Endothelial cell of umbilical vein (primary cell): ENCODE data around the gene STAT2. TPM values are rescaled to one million over a fixed set of nuclear protein-coding genes. Genes with fewer than 3 reads are reported as not detected.

Experiments used
- BruUV-seq: library from RNA; stranded (reverse); fragments of 400-500 nt; replicated peaks from 2 replicates; lab custom pipeline; 2021; lab: Mats Ljungman, UMichigan
- CTCF ChIA-PET: fragments of 300-600, 350-600 bp; sonication (Branson Sonifier 250); formaldehyde crosslinking; loops from one replicate; lab custom pipeline; 2021; ENCODE audit warnings: antibody characterized with exemption, inconsistent platforms; lab: Charles Lee
- POLR2A ChIA-PET: fragments of 300-600, 350-600 bp; sonication (Branson Sonifier 250); formaldehyde crosslinking; loops from one replicate; lab custom pipeline; 2021; ENCODE audit warnings: antibody characterized with exemption, inconsistent platforms; lab: Charles Lee
- DNase-seq: peaks from one replicate; pipeline ENCODE4 v3.0.0-alpha.2; 2011; ENCODE audit warnings: low read depth, low spot score
- FAIRE-seq: peaks from 2 replicates; lab custom pipeline; 2011; peaks lifted over from hg19 to GRCh38; lab: Jason Lieb, UNC
- H2AFZ ChIP-seq: 2 replicates; pipeline ENCODE4 v1.6.0; 2012; ENCODE audit warnings: low read depth, low read length, control low read depth, inconsistent platforms
- H3K27ac ChIP-seq: 2 replicates; pipeline ENCODE4 v1.5.1; 2011; ENCODE audit warnings: low read depth, mild to moderate bottlenecking, control low read depth, low read length, moderate library complexity; ENCODE audit not compliant: insufficient read depth
- H3K27me3 ChIP-seq, 2 experiments: 2 replicates each; pipeline versions ENCODE4 v1.6.0 to v1.6.1; 2011; ENCODE audit warnings: low read length in 2 of 2, mixed read lengths in 1 of 2; ENCODE audit not compliant: control insufficient read depth in 2 of 2, insufficient read depth in 2 of 2
- H3K36me3 ChIP-seq, 2 experiments: 2 replicates in 1 of 2; 3 replicates in 1 of 2; pipeline ENCODE4 v1.5.1; 2011; ENCODE audit warnings: low read length in 2 of 2, mild to moderate bottlenecking in 1 of 2, moderate library complexity in 1 of 2; ENCODE audit not compliant: control insufficient read depth in 2 of 2, insufficient read depth in 2 of 2; ENCODE audit errors: extremely low read depth in 1 of 2
- H3K4me1 ChIP-seq: 3 replicates; pipeline ENCODE4 v1.5.1; 2011; ENCODE audit warnings: mild to moderate bottlenecking, low read length; ENCODE audit not compliant: control insufficient read depth, insufficient read depth; ENCODE audit errors: extremely low read depth
- H3K4me2 ChIP-seq: 2 replicates; pipeline ENCODE4 v1.6.1; 2011; ENCODE audit warnings: low read length, control low read depth, mixed read lengths; ENCODE audit not compliant: insufficient read depth
- H3K4me3 ChIP-seq, 3 experiments: fragments of 200-600 bp in 1 of 3; sonication (generic), shearing (Covaris generic) in 1 of 3; replicated peaks in 1 of 3; 2 replicates each; pipeline ENCODE4 v1.5.1; 2011 to 2016; ENCODE audit warnings: control low read depth in 3 of 3, low read length in 3 of 3, mild to moderate bottlenecking in 2 of 3, inconsistent platforms in 1 of 3, low read depth in 1 of 3, moderate library complexity in 1 of 3; ENCODE audit not compliant: insufficient read depth in 1 of 3
- H3K79me2 ChIP-seq: 2 replicates; pipeline ENCODE4 v1.6.0; 2012; ENCODE audit warnings: low read length, inconsistent platforms; ENCODE audit not compliant: control insufficient read depth, insufficient read depth
- H3K9ac ChIP-seq: replicated peaks from 2 replicates; pipeline ENCODE3; 2011; ENCODE audit warnings: low read length, control low read depth; ENCODE audit not compliant: insufficient read depth; ENCODE audit errors: extremely low read depth
- H3K9me1 ChIP-seq: replicated peaks from 3 replicates; pipeline ENCODE4 v1.6.0; 2011; ENCODE audit warnings: mild to moderate bottlenecking, low read length; ENCODE audit not compliant: control insufficient read depth, insufficient read depth; ENCODE audit errors: extremely low read depth
- H3K9me3 ChIP-seq: replicated peaks from 2 replicates; pipeline ENCODE4 v1.5.1; 2012; ENCODE audit warnings: low read length, inconsistent platforms; ENCODE audit not compliant: control insufficient read depth, insufficient read depth
- H4K20me1 ChIP-seq: replicated peaks from 2 replicates; pipeline ENCODE3; 2011; ENCODE audit warnings: mild to moderate bottlenecking, low read length; ENCODE audit not compliant: control insufficient read depth, insufficient read depth; ENCODE audit errors: extremely low read depth
- EZH2 ChIP-seq: IDR thresholded peaks from 2 replicates; pipeline ENCODE4 v1.6.1; 2012; ENCODE audit warnings: borderline replicate concordance, low read depth, mild to moderate bottlenecking, moderate library complexity, low read length, inconsistent platforms; ENCODE audit not compliant: severe bottlenecking
- FOS ChIP-seq: IDR thresholded peaks from 2 replicates; pipeline ENCODE4 v1.6.1; 2011; ENCODE audit warnings: mild to moderate bottlenecking, low read length, moderate library complexity, borderline replicate concordance; ENCODE audit not compliant: insufficient read depth
- GATA2 ChIP-seq: IDR thresholded peaks from 2 replicates; pipeline ENCODE4 v1.7.0; 2011; ENCODE audit warnings: low read depth, mild to moderate bottlenecking, moderate library complexity, mixed read lengths, low read length; ENCODE audit not compliant: insufficient read length, insufficient read depth
- JUN ChIP-seq: IDR thresholded peaks from 2 replicates; pipeline ENCODE4 v1.6.1; 2011; ENCODE audit warnings: borderline replicate concordance, low read depth; ENCODE audit not compliant: insufficient read length, insufficient read depth
- MYC ChIP-seq: IDR thresholded peaks from one replicate; pipeline ENCODE4 v1.6.1; 2011; ENCODE audit warnings: mild to moderate bottlenecking, low read depth, low read length
- POLR2A ChIP-seq: IDR thresholded peaks from 2 replicates; pipeline ENCODE4 v1.6.1; 2012; ENCODE audit warnings: low read depth, mild to moderate bottlenecking, control low read depth, low read length
- POLR2AphosphoS5 ChIP-seq: IDR thresholded peaks from 2 replicates; pipeline ENCODE4 v1.6.1; 2012; ENCODE audit warnings: low read depth, mild to moderate bottlenecking, control low read depth, low read length, moderate library complexity; ENCODE audit not compliant: insufficient read depth
- dilution Hi-C: fragments of 300-500 bp; cut with MboI; formaldehyde crosslinking; loops from one replicate; pipeline ENCODE4 v1.15.0; 2019; ENCODE audit warnings: low sequenced_read_pairs; ENCODE audit not compliant: extremely low pct_ligation_motif_present
- intact Hi-C: fragments of 100-400 bp; cut with micrococcal nuclease; formaldehyde crosslinking; loops from one replicate; pipeline ENCODE4 v1.10.0; 2022
- polyA plus RNA-seq, 4 experiments: library from polyadenylated mRNA; depleted of rRNA in 3 of 4; stranded (reverse) in 3 of 4; unstranded in 1 of 4; fragments of >200 nt; gene quantifications; 2 replicates each; pipeline versions ENCODE4 v1.2.1 to v1.2.3, GENCODE V29; 2011 to 2012; ENCODE audit warnings: missing spikeins in 1 of 4
- total RNA-seq: library from RNA; stranded (reverse); gene quantifications from 2 replicates; pipeline ENCODE4 v1.2.3, GENCODE V29; 2021
- TF ChIP-seq, protein P1 (sequence below), 2 donors: IDR thresholded peaks; 1 replicate in 1 of 2; 2 replicates in 1 of 2; pipeline ENCODE4 v1.5.1; 2011; ENCODE audit warnings: low read length in 2 of 2, mild to moderate bottlenecking in 2 of 2, moderate library complexity in 2 of 2, control low read depth in 1 of 2, inconsistent platforms in 1 of 2, low read depth in 1 of 2; ENCODE audit not compliant: insufficient read depth in 1 of 2; ENCODE audit errors: extremely low read depth in 1 of 2
- TF ChIP-seq, protein P2 (sequence below): IDR thresholded peaks from 2 replicates; pipeline ENCODE4 v1.6.1; 2011; ENCODE audit not compliant: insufficient read depth, insufficient read length

The STAT2 gene
- total and polyA plus RNA-seq, 2 donors (not counting 3 experiments of a cell fraction or from before 2014, with no cell fraction given), result 62.8 to 66.5 TPM

- peaks cover 0 to 7% of the 10 kb centered on the region in 2 experiments for H3K36me3 ChIP-seq
These were observed 63.6 kb downstream of the STAT2 start for GRCh38 chr12:56296295-56296694.

More at GRCh38 chr12:56296295-56296694, 63.6 kb downstream of the STAT2 start:
- Histone ChIP-seq H3K4me2 (no peak overlapping the region), H4K20me1 (peaks cover 2% of the 10 kb centered on the region), H2AFZ (no peak overlapping the region), H3K4me1 (peaks cover 26% of the 10 kb centered on the region), H3K27ac (no peak overlapping the region), H3K27me3 (no peaks in the 10 kb centered on the region), H3K9ac (no peak overlapping the region), H3K4me3 (no peak overlapping the region), H3K79me2 (peaks cover 78% of the 10 kb centered on the region), H3K9me1 (no peaks in the 10 kb centered on the region), H3K9me3 (no peaks in the 10 kb centered on the region)
- POLR2A ChIA-PET, result no interaction called here
- no peak for FAIRE-seq
- CTCF ChIA-PET, result interaction anchor here (1.9 kb wide), 1 partner anchor 107 kb away, joined by 4 read pairs; the partner anchor contains the start of gene SMARCC2
- dilution Hi-C loops, result no loop called here
- intact Hi-C loops, result no loop called here
- TF ChIP-seq MYC (no peak), GATA2 (no peak), POLR2A (no peak), POLR2AphosphoS5 (no peak), FOS (no peak), EZH2 (no peak), JUN (no peak)
- TF ChIP-seq, protein P1, sequence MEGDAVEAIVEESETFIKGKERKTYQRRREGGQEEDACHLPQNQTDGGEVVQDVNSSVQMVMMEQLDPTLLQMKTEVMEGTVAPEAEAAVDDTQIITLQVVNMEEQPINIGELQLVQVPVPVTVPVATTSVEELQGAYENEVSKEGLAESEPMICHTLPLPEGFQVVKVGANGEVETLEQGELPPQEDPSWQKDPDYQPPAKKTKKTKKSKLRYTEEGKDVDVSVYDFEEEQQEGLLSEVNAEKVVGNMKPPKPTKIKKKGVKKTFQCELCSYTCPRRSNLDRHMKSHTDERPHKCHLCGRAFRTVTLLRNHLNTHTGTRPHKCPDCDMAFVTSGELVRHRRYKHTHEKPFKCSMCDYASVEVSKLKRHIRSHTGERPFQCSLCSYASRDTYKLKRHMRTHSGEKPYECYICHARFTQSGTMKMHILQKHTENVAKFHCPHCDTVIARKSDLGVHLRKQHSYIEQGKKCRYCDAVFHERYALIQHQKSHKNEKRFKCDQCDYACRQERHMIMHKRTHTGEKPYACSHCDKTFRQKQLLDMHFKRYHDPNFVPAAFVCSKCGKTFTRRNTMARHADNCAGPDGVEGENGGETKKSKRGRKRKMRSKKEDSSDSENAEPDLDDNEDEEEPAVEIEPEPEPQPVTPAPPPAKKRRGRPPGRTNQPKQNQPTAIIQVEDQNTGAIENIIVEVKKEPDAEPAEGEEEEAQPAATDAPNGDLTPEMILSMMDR (IDR thresholded peaks at IDR 0.05; ENCODE audit: extremely low read depth in 1 of 2, insufficient read depth in 1 of 2, low read depth in 1 of 2, low read length in 2 of 2), result no peak
- TF ChIP-seq, protein P2, sequence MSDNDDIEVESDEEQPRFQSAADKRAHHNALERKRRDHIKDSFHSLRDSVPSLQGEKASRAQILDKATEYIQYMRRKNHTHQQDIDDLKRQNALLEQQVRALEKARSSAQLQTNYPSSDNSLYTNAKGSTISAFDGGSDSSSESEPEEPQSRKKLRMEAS, result no peak
- BruUV-seq, result no TSS peak
- no peak for DNase-seq
